Testis (tissue), 2 donors: ENCODE measurements around the gene HMGCS2.

Experiments used
- CTCF ChIP-seq, 3 experiments: fragments of 450-650 bp in 2 of 3; fragments of 200-600 bp in 1 of 3; sonication (generic) in 1 of 3; IDR thresholded peaks; one replicate each; pipeline ENCODE4 v1.5.1; 2016 to 2019; ENCODE audit warnings: antibody characterized with exemption in 3 of 3, mild to moderate bottlenecking in 2 of 3, moderate library complexity in 1 of 3
- POLR2A ChIP-seq: fragments of 450-650 bp; IDR thresholded peaks from one replicate; pipeline ENCODE4 v1.6.1; 2017; ENCODE audit warnings: antibody characterized with exemption, mild to moderate bottlenecking, moderate library complexity

GRCh38 chr1:119700326-119700725 is 68.4 kb downstream of the HMGCS2 start:
- TF ChIP-seq CTCF (IDR thresholded peaks at IDR 0.05) (no peak), POLR2A (no peak)
